Testis (tissue), 3 donors: ENCODE measurements around the gene PEX13. TPM values are rescaled to one million over a fixed set of nuclear protein-coding genes. Genes with fewer than 3 reads are reported as not detected.

Experiments used
- DNase-seq: peaks from one replicate; pipeline ENCODE4 v3.0.0-alpha.2; 2019
- H3K27ac ChIP-seq, 2 donors: fragments of 200-600 bp; sonication (generic); one replicate each; pipeline ENCODE4 v1.5.1; 2019
- H3K27me3 ChIP-seq: fragments of 200-600 bp; sonication (generic); one replicate; pipeline ENCODE4 v1.5.1; 2019
- H3K36me3 ChIP-seq: fragments of 200-600 bp; sonication (generic); one replicate; pipeline ENCODE4 v1.5.1; 2017; ENCODE audit warnings: low read depth; ENCODE audit errors: missing control alignments
- H3K4me1 ChIP-seq: fragments of 200-600 bp; sonication (generic); one replicate; pipeline ENCODE4 v1.5.1; 2019
- H3K4me3 ChIP-seq, 2 donors: fragments of 200-600 bp; sonication (generic); one replicate each; pipeline ENCODE4 v1.5.1; 2017 to 2019
- H3K9me3 ChIP-seq: fragments of 200-600 bp; sonication (generic); one replicate; pipeline ENCODE4 v1.5.1; 2017
- CTCF ChIP-seq, 3 experiments: fragments of 450-650 bp in 2 of 3; fragments of 200-600 bp in 1 of 3; sonication (generic) in 1 of 3; IDR thresholded peaks; one replicate each; pipeline ENCODE4 v1.5.1; 2016 to 2019; ENCODE audit warnings: antibody characterized with exemption in 3 of 3, mild to moderate bottlenecking in 2 of 3, moderate library complexity in 1 of 3
- POLR2A ChIP-seq: fragments of 450-650 bp; IDR thresholded peaks from one replicate; pipeline ENCODE4 v1.6.1; 2017; ENCODE audit warnings: antibody characterized with exemption, mild to moderate bottlenecking, moderate library complexity
- WGBS, 2 donors: methylation state at CpG; one replicate each; pipeline ENCODE4 v1.1.5; 2018; 5-methylcytosine and 5-hydroxymethylcytosine counted together
- intact Hi-C: fragments of 100-400 bp; cut with DNase I; formaldehyde crosslinking; loops from one replicate; pipeline ENCODE4 v1.15.1; 2023; ENCODE audit warnings: low total_unique reads
- polyA plus RNA-seq: library from polyadenylated mRNA; stranded (reverse); fragments of 350-450 nt; fragmentation: Illumina TruSeq; extraction: RNeasy Lipid Tissue Mini Kit (QIAGEN cat#74804); gene quantifications from one replicate; pipeline ENCODE4 v1.2.3, GENCODE V29; 2014; ENCODE audit warnings: low read depth, low replicate concordance; ENCODE audit not compliant: insufficient read depth
- small RNA-seq, 2 donors: library from RNA; depleted of rRNA; stranded (forward); fragments of <200 nt; gene quantifications; one replicate each; pipeline ENCODE3, GENCODE V24; 2016
- total RNA-seq, 2 donors: library from RNA; depleted of rRNA; stranded (reverse); fragments of >200 nt; gene quantifications; one replicate each; pipeline ENCODE4 v1.2.3, GENCODE V29; 2016

PEX13 gene
- total and polyA plus RNA-seq, 3 donors from 2014 or later = 34.6 to 44.3 (median 39.0) TPM

GRCh38 chr2:61100801-61101200 lies 83.3 kb downstream of the PEX13 start:
- H3K27ac ChIP-seq = no peak overlapping the region
- intact Hi-C loops = no loop called here
- H3K9me3 ChIP-seq = no peaks in the 10 kb centered on the region
- 92 to 95% methylated on average over 4 of the region's 4 CpGs for WGBS, 2 donors
- TF ChIP-seq POLR2A (no peak), CTCF (IDR thresholded peaks at IDR 0.05) (no peak)
- no peaks in the 10 kb centered on the region for H3K4me1 ChIP-seq
- no peak overlapping the region for H3K4me3 ChIP-seq
- DNase-seq = no peak
- H3K27me3 ChIP-seq = no peaks in the 10 kb centered on the region
- H3K36me3 ChIP-seq = no peaks in the 10 kb centered on the region

Small RNAs within 50 kb of the gene (small RNA-seq; reads per million reads assigned to genes)
- 0 reads per million in 2 donors for gene RNA5SP95

Other genes starting within 250 kb of the PEX13 start
- 10 to 100 TPM; 30.5 to 33.7 TPM for gene REL, start 136.1 kb upstream of the PEX13 start, total RNA-seq
- gene REL, start 136.1 kb upstream of the PEX13 start, polyA plus RNA-seq = 4.3 TPM
- 10 to 100 TPM in 1 of 2 donors, 1 to 10 TPM in 1; 10.0 to 10.7 TPM for gene PUS10, start 535 bp downstream of the PEX13 start, total RNA-seq
- 7.3 TPM for gene PUS10, start 535 bp downstream of the PEX13 start, polyA plus RNA-seq
- gene SANBR, start 48.2 kb downstream of the PEX13 start, total RNA-seq = 10 to 100 TPM; 11.1 to 12.4 TPM
- gene SANBR, start 48.2 kb downstream of the PEX13 start, polyA plus RNA-seq = 9.4 TPM
- gene C2orf74, start 144.5 kb downstream of the PEX13 start, total RNA-seq = 10 to 100 TPM; 39.4 to 40.4 TPM
- gene C2orf74, start 144.5 kb downstream of the PEX13 start, polyA plus RNA-seq = 50.0 TPM